GM18868 (cell line): Measurements from ENCODE around the gene GATM.

Experiments
- ATAC-seq: cut with Tn5 transposase; IDR thresholded peaks from one replicate; pipeline ENCODE4 v1.9.1; 2021; ENCODE audit warnings: mild to moderate bottlenecking, moderate library complexity; ENCODE audit not compliant: unreplicated experiment

The GATM gene, protein sequence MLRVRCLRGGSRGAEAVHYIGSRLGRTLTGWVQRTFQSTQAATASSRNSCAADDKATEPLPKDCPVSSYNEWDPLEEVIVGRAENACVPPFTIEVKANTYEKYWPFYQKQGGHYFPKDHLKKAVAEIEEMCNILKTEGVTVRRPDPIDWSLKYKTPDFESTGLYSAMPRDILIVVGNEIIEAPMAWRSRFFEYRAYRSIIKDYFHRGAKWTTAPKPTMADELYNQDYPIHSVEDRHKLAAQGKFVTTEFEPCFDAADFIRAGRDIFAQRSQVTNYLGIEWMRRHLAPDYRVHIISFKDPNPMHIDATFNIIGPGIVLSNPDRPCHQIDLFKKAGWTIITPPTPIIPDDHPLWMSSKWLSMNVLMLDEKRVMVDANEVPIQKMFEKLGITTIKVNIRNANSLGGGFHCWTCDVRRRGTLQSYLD

DNA sequence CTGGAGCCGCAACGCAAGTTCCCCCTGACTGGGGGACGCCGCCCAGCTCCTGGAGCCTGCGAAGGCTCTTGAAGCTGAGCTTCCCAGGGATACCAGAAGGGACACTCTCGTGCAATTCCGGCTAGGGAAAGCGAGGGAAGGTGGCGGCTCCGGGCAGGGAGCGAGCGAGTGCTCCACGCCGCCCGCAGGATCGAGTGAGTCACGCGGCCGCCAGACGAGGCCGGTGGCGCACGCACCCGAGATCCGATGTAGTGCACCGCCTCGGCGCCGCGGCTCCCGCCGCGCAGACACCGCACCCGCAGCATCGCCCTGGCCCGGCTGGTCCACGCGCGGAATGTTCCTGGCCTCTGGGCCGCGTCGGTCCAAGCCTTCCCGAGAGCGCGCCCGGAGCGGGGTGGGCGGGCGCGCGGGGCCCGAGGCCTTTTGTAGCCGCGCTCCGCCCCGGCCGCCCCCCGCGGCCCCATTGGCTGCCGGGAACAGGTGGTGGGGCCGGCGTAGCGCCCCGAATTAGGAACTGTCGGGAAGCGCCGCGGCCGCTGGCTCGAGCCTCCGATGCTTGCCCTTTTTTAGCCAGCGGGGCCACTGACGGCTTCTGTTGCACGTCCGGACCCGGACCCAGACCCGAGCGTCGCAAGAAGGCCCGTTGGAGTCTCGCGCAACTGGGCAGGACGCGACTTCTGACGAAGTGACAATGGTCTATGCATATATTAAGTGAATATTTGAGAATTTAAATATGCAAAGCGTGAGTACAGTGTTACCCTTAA is at the start of gene GATM:
TSS of gene GATM (minus strand) at position 396 of the 764 bp plus-strand sequence. CDS start at position 305, 91 bp downstream.
- peak; percentile 80 for ATAC-seq

DNA sequence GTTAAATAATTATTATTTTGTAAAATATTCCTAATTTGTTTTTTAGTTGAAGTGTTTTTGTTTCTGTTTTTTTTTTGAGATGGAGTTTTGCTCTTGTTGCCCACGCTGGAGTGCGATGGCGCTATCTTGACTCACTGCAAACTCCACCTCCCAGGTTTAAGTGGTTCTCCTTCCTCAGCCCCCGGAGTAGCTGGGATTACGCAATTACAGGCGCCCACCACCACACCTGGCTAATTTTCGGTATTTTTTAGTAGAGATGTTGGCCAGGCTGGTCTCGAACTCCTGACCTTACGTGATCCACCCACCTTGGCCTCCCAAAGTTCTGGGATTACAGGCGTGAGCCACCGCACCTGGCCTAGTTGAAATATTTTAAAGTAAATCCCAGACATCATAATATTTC is 48.7 kb upstream of the GATM start:
- ATAC-seq = no peak

- ATAC-seq = no peak
These were observed 46.8 kb upstream of the GATM start for GRCh38 chr15:45425135-45425534.

DNA sequence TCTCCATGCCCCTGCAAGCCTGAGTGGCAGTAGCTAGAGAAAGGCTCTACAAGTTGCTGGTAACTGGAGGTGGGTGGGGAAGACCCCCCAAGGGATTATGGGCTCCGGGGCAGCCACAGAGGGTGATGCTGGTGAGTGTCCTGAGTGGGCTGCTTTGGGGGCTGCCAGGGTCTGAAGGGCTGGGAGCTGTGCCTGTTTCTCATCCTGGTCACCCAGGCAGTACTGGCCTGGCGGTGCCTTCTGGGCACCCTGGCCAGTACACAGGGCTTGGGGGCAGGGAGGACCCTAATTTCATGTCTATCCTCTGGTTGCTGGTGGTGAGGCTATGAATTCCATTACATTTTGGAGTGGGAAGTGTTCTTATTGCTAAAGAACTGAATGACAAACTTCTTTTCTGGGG is 46.1 kb upstream of the GATM start:
- ATAC-seq = no peak

- ATAC-seq = no peak
These were observed 39.1 kb upstream of the GATM start for GRCh38 chr15:45417303-45417950.

DNA sequence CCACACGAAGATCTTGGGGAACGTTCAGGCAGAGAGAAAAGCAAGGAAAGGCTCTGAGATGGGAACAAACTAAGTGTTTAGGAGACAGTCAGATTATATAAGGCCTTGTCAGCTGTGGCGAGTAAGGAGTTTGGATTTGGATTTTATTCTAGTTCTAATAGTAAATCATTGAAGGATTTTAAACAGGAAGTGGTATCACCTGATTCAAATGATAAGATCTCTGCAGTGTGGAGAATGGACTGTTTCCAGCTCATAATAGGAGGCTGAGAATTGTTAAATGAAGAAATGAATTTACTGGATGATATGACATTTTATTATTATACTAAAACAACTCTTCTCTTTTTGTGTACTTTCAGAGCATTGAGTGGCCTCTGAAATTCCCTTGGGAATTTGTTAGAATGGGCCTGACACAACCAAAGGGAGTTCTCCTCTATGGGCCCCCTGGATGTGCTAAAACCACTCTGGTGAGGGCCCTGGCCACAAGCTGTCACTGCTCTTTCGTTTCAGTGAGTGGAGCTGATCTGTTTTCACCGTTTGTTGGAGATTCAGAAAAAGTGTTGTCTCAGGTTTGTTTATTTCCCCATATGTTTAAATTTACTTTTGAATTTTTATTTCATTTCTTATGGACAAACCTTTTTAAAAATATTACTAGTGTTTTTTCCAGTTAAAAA is 36.0 kb upstream of the GATM start:
- ATAC-seq = no peak

DNA sequence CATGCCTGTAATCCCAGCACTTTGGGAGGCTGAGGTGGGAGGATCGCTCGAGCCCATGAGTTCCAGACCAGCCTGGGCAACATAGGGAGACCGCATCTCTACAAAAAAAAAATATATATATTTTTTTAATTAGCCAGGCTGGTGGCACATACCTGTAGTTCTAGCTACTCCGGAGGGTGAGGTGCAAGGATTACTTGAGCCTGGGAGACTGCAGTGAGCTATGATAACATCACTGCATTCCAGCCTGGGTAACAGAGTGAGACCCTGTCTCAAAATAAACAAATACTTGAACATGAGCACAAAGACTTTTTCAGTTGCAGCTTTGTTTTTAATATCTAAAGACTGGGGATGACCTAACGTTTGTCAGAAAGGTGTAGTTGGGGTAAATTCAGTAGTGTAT is 31.3 kb upstream of the GATM start:
- no peak for ATAC-seq

- no peak for ATAC-seq
These were observed 29.4 kb upstream of the GATM start for GRCh38 chr15:45407786-45408185.

DNA sequence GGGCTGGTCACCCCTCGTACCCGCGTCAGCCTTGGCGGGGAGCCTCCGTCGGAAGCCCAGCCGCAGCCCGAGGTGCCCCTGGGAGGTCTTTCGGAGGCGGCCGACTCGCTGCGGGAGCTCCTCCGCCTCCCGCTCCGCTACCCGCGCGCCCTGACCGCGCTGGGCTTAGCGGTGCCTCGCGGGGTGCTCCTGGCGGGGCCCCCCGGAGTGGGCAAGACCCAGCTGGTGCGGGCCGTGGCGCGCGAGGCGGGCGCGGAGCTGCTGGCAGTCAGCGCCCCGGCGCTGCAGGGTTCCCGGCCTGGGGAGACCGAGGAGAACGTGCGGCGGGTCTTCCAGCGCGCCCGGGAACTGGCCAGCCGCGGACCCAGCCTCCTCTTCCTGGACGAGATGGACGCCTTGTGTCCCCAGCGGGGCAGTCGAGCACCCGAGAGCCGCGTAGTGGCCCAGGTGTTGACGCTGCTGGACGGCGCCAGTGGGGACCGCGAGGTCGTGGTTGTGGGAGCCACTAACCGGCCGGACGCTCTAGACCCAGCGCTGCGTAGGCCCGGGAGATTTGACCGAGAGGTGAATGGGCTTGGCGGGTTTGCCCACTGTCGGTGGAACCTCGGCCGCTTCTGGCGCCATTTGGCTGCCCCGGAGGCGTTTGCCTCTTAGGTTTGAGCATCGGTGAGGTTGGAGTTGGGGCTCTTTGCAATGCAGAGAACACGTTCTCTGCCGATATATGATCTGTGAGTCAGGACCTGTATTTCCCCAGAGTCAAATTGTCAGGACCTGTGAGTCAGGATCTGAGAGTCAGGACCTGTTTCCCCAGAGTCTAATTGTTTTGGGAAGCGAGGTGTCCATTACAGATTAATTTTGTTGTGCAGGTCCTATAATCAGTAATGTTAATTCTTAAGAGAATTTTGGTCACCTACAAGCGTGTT is 24.9 kb upstream of the GATM start:
- ATAC-seq = peak; percentile 18

GRCh38 chr15:45402162-45402954 is 24.0 kb upstream of the GATM start:
- peak; percentile 89 for ATAC-seq

GRCh38 chr15:45401665-45402161 is 23.4 kb upstream of the GATM start:
- no peak for ATAC-seq

DNA sequence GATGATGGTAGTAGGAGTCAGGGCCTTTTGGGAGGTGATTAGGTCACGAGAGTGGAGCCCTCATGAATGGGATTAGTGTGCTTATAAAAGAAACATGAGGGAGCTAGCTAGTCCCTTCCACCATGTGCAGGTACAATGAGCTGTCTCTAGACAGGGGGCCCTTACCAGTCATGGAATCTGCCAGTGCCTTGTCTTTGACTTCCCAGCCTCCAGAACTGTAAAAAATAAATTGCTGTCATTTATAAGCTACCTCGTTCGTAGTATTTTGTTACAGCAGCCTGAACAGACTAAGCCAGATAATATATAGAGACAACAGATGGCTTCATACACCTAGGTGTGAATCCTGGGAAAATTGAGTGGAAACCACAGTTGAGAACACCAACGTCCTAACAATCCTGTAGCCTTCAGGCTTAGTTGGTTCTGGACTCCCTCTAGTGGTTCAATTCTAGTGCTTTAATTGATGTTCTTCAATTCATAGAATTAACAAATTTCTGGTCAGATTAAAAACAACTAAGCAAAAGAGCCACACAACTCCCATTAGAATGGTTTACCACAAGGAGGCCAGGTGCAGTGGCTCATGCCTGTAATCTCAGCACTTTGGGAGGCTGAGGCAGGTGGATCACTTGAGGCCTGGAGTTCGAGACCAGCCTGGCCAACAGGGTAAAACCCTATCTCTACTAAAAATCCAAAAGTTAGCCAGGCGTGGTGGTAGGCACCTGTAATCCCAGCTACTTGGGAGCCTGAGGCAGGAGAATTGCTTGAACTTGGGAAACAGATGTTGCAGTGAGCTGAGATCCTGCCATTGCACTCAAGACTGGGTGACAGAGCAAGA is 21.3 kb upstream of the GATM start:
- ATAC-seq = no peak

DNA sequence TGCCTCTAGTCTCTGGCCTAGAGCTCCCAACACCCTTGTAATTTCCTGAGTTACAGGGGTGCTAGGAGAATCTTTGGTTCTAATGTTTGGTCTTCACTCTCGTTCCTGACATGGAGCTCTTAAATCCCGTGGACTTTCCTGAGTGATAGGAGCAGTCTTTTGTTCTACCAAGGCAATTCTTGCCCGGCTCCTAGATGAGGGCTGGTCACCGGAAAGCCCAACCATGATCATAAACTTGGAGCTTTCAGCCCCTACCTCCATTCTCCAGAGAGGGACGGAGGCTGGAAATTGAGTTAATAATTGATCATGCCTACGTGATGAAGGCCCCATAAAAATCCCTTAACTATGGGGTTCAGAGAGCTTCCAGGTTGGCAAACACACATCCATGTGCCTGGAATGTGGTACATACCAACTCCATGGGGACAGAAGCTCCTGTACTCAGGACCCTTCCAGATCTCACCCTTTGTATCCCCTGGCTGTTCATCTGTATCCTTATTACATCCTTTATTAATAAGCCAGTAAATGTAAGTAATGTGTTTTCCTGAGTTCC is 18.8 kb upstream of the GATM start:
- no peak for ATAC-seq

DNA sequence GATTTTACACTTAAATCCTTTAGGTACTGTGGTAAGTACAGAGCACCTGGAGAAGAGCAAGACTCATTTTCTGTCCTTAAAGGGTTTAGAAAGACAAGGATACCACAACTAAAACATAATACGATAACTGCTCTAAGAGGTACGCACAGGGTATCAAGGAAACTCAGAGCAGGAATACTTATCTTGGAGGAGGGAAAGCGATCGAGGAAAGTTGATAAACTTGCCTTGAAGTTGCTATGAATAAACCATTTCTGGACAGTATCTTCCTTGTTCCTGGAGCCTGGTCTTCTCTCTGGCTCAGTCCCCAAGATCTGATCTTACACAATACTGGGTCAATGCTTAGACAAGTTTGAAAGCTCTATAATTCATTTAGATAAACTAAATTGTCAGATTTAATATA is 17.6 kb upstream of the GATM start:
- no peak for ATAC-seq

DNA sequence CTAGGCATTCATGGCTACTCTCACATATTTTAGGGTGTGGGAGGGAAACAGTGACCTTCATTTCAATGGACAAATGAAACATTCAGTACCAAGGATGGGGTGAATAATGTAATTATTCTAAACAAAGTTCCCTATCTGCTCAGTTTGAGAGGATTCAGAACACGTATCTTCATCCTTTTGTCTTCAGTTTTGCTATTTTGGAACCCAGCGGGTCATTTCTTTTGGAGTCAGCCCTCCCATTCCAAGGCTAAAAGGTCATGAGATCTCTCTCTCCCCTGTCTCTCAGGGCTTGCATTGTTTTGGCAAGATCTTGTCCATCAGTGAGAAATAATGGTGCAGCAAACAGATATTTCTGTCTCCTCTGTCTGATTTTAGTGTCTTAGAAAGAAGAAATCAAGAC is 16.3 kb upstream of the GATM start:
- no peak for ATAC-seq

- ATAC-seq = no peak
These were observed 15.5 kb upstream of the GATM start for GRCh38 chr15:45393851-45394250.

- no peak for ATAC-seq
These were observed 14.2 kb upstream of the GATM start for GRCh38 chr15:45392584-45392855.
